ENCODE results near the gene STARD9.
"Not testable (repeated sequence)": the region's sequence is repeated elsewhere in the genome, so short reads cannot be mapped to it uniquely, and the experiment has no call there.

Gene STARD9

GRCh38 chr15:42732095-42732827, 156.9 kb downstream of the STARD9 start:
- no peak for DNase-seq

GRCh38 chr15:42733027-42733426, 157.6 kb downstream of the STARD9 start:
- no peak for DNase-seq

- DNase-seq: no peak
These were observed 158.8 kb downstream of the STARD9 start for GRCh38 chr15:42734076-42734672.

- no peak for DNase-seq
These were observed 160.2 kb downstream of the STARD9 start for GRCh38 chr15:42735382-42736165.

- DNase-seq: no peak
These were observed 160.9 kb downstream of the STARD9 start for GRCh38 chr15:42736178-42736792.

GRCh38 chr15:42736793-42737528, 161.6 kb downstream of the STARD9 start, which contains the start of gene CDAN1:
TSS of gene CDAN1 (minus strand) at chr15:42737128. CDS start at chr15:42737102, 26 bp downstream.
- peak; percentile 75 for DNase-seq

- no peak for DNase-seq
These were observed 162.3 kb downstream of the STARD9 start for GRCh38 chr15:42737529-42738328.

- no peak for DNase-seq
These were observed 166.3 kb downstream of the STARD9 start for GRCh38 chr15:42741710-42742109.

- DNase-seq: no peak
These were observed 166.7 kb downstream of the STARD9 start for GRCh38 chr15:42742149-42742548.

GRCh38 chr15:42744195-42744594, 168.8 kb downstream of the STARD9 start:
- no peak for DNase-seq

GRCh38 chr15:42749266-42749665, 173.9 kb downstream of the STARD9 start:
- DNase-seq: no peak

GRCh38 chr15:42750306-42750705, 174.9 kb downstream of the STARD9 start:
- DNase-seq: no peak

- no peak for DNase-seq
These were observed 183.7 kb downstream of the STARD9 start for GRCh38 chr15:42759093-42759492.

GRCh38 chr15:42760759-42761158, 185.4 kb downstream of the STARD9 start:
- no peak for DNase-seq

- DNase-seq: not testable (repeated sequence)
These were observed 186.4 kb downstream of the STARD9 start for GRCh38 chr15:42761813-42762212.

- DNase-seq: not testable (repeated sequence)
These were observed 188.8 kb downstream of the STARD9 start for GRCh38 chr15:42764154-42764731.

- not testable (repeated sequence) for DNase-seq
These were observed 190.7 kb downstream of the STARD9 start for GRCh38 chr15:42766109-42766508.

All from NCI-H1105 (cell line).